Measurements from ENCODE around the gene SOAT2. TPM values are rescaled to one million over a fixed set of nuclear protein-coding genes. Genes with fewer than 3 reads are reported as not detected.

SOAT2 gene
- polyA plus RNA-seq, 1 donor = 126 TPM

- Histone ChIP-seq H3K4me1 (ENCODE audit: control insufficient read depth, insufficient read depth, low read length) (peaks cover 8% of the 10 kb centered on the region), H3K27ac (ENCODE audit: low read length) (no peak overlapping the region), H3K9me3 (ENCODE audit: control insufficient read depth, low read depth, low read length) (no peaks in the 10 kb centered on the region), H3K27me3 (ENCODE audit: control insufficient read depth, insufficient read depth, low read length) (no peaks in the 10 kb centered on the region), H3K36me3 (ENCODE audit: control insufficient read depth, insufficient read depth, low read length) (peaks cover 68% of the 10 kb centered on the region), H3K4me3 (ENCODE audit: low read length) (no peak overlapping the region)
- no CpG with 5 or more reads among the region's 6 CpGs for WGBS (ENCODE audit: insufficient coverage, low lambda C conversion rate)
- no peak for DNase-seq
Observed at GRCh38 chr12:53073881-53074280, 29.4 kb upstream of the SOAT2 start.

GRCh38 chr12:53074283-53074998 lies 28.8 kb upstream of the SOAT2 start:
- Histone ChIP-seq H3K4me3 (ENCODE audit: low read length) (no peak overlapping the region), H3K4me1 (ENCODE audit: control insufficient read depth, insufficient read depth, low read length) (peaks cover 8% of the 10 kb centered on the region), H3K27me3 (ENCODE audit: control insufficient read depth, insufficient read depth, low read length) (no peaks in the 10 kb centered on the region), H3K9me3 (ENCODE audit: control insufficient read depth, low read depth, low read length) (no peaks in the 10 kb centered on the region), H3K36me3 (ENCODE audit: control insufficient read depth, insufficient read depth, low read length) (peaks cover 64% of the 10 kb centered on the region), H3K27ac (ENCODE audit: low read length) (no peak overlapping the region)
- 100% methylated on average over 1 of the region's 11 CpGs for WGBS (ENCODE audit: insufficient coverage, low lambda C conversion rate)
- no peak for DNase-seq

GRCh38 chr12:53074999-53075370 lies 28.3 kb upstream of the SOAT2 start:
- Histone ChIP-seq H3K4me3 (ENCODE audit: low read length) (no peak overlapping the region), H3K36me3 (ENCODE audit: control insufficient read depth, insufficient read depth, low read length) (peaks cover 59% of the 10 kb centered on the region), H3K27ac (ENCODE audit: low read length) (no peak overlapping the region), H3K9me3 (ENCODE audit: control insufficient read depth, low read depth, low read length) (no peaks in the 10 kb centered on the region), H3K27me3 (ENCODE audit: control insufficient read depth, insufficient read depth, low read length) (no peaks in the 10 kb centered on the region), H3K4me1 (ENCODE audit: control insufficient read depth, insufficient read depth, low read length) (peaks cover 8% of the 10 kb centered on the region)
- no CpG with 5 or more reads among the region's 3 CpGs for WGBS (ENCODE audit: insufficient coverage, low lambda C conversion rate)
- no peak for DNase-seq

- Histone ChIP-seq H3K36me3 (ENCODE audit: control insufficient read depth, insufficient read depth, low read length) (peaks cover 44% of the 10 kb centered on the region), H3K4me3 (ENCODE audit: low read length) (no peak overlapping the region), H3K27ac (ENCODE audit: low read length) (no peak overlapping the region), H3K4me1 (ENCODE audit: control insufficient read depth, insufficient read depth, low read length) (peaks cover 6% of the 10 kb centered on the region), H3K27me3 (ENCODE audit: control insufficient read depth, insufficient read depth, low read length) (no peaks in the 10 kb centered on the region), H3K9me3 (ENCODE audit: control insufficient read depth, low read depth, low read length) (no peaks in the 10 kb centered on the region)
- no peak for DNase-seq
- no CpG with 5 or more reads among the region's 3 CpGs for WGBS (ENCODE audit: insufficient coverage, low lambda C conversion rate)
Observed at GRCh38 chr12:53076461-53076860, 26.8 kb upstream of the SOAT2 start.

- Histone ChIP-seq H3K9me3 (ENCODE audit: control insufficient read depth, low read depth, low read length) (no peaks in the 10 kb centered on the region), H3K36me3 (ENCODE audit: control insufficient read depth, insufficient read depth, low read length) (peaks cover 44% of the 10 kb centered on the region), H3K4me1 (ENCODE audit: control insufficient read depth, insufficient read depth, low read length) (peaks cover 3% of the 10 kb centered on the region), H3K27ac (ENCODE audit: low read length) (no peak overlapping the region), H3K4me3 (ENCODE audit: low read length) (no peak overlapping the region), H3K27me3 (ENCODE audit: control insufficient read depth, insufficient read depth, low read length) (no peaks in the 10 kb centered on the region)
- DNase-seq = no peak
- no CpG with 5 or more reads among the region's 8 CpGs for WGBS (ENCODE audit: insufficient coverage, low lambda C conversion rate)
Observed at GRCh38 chr12:53077030-53077429, 26.3 kb upstream of the SOAT2 start.

- no peak for DNase-seq
- no CpG with 5 or more reads among the region's 25 CpGs for WGBS (ENCODE audit: insufficient coverage, low lambda C conversion rate)
- Histone ChIP-seq H3K36me3 (ENCODE audit: control insufficient read depth, insufficient read depth, low read length) (peaks cover 33% of the 10 kb centered on the region), H3K27ac (ENCODE audit: low read length) (peak overlapping the region; percentile 88), H3K9me3 (ENCODE audit: control insufficient read depth, low read depth, low read length) (no peaks in the 10 kb centered on the region), H3K4me3 (ENCODE audit: low read length) (peak overlapping the region; percentile 78), H3K27me3 (ENCODE audit: control insufficient read depth, insufficient read depth, low read length) (no peaks in the 10 kb centered on the region), H3K4me1 (ENCODE audit: control insufficient read depth, insufficient read depth, low read length) (no peaks in the 10 kb centered on the region)
Observed at GRCh38 chr12:53078425-53079225, 24.7 kb upstream of the SOAT2 start.

- Histone ChIP-seq H3K4me3 (ENCODE audit: low read length) (peak within 1 kb of the TSS; percentile 78), H3K4me1 (ENCODE audit: control insufficient read depth, insufficient read depth, low read length) (no peaks in the 10 kb centered on the region), H3K27ac (ENCODE audit: low read length) (peak within 1 kb of the TSS; percentile 88), H3K27me3 (ENCODE audit: control insufficient read depth, insufficient read depth, low read length) (no peaks in the 10 kb centered on the region), H3K36me3 (ENCODE audit: control insufficient read depth, insufficient read depth, low read length) (peaks cover 26% of the 10 kb centered on the region), H3K9me3 (ENCODE audit: control insufficient read depth, low read depth, low read length) (no peaks in the 10 kb centered on the region)
- WGBS (ENCODE audit: insufficient coverage, low lambda C conversion rate) = no CpG with 5 or more reads among the region's 67 CpGs
- DNase-seq = peak; percentile 97 to 98
Observed at GRCh38 chr12:53079226-53080117, 23.8 kb upstream of the SOAT2 start, which contains the start of gene SPRYD3. TSS of gene SPRYD3 (minus strand) at chr12:53079390. CDS start at chr12:53079333, 57 bp downstream.

GRCh38 chr12:53082637-53083175 lies 20.6 kb upstream of the SOAT2 start:
- no peak for DNase-seq
- Histone ChIP-seq H3K27me3 (ENCODE audit: control insufficient read depth, insufficient read depth, low read length) (no peaks in the 10 kb centered on the region), H3K4me3 (ENCODE audit: low read length) (no peak overlapping the region), H3K9me3 (ENCODE audit: control insufficient read depth, low read depth, low read length) (no peaks in the 10 kb centered on the region), H3K4me1 (ENCODE audit: control insufficient read depth, insufficient read depth, low read length) (no peaks in the 10 kb centered on the region), H3K36me3 (ENCODE audit: control insufficient read depth, insufficient read depth, low read length) (no peaks in the 10 kb centered on the region), H3K27ac (ENCODE audit: low read length) (no peak overlapping the region)
- WGBS (ENCODE audit: insufficient coverage, low lambda C conversion rate) = 92% methylated on average over 1 of the region's 2 CpGs

- Histone ChIP-seq H3K4me1 (ENCODE audit: control insufficient read depth, insufficient read depth, low read length) (no peaks in the 10 kb centered on the region), H3K4me3 (ENCODE audit: low read length) (no peak overlapping the region), H3K36me3 (ENCODE audit: control insufficient read depth, insufficient read depth, low read length) (no peaks in the 10 kb centered on the region), H3K27ac (ENCODE audit: low read length) (no peak overlapping the region), H3K27me3 (ENCODE audit: control insufficient read depth, insufficient read depth, low read length) (no peaks in the 10 kb centered on the region), H3K9me3 (ENCODE audit: control insufficient read depth, low read depth, low read length) (no peaks in the 10 kb centered on the region)
- WGBS (ENCODE audit: insufficient coverage, low lambda C conversion rate) = no CpG with 5 or more reads among the region's 3 CpGs
- DNase-seq = no peak
Observed at GRCh38 chr12:53086361-53086760, 16.9 kb upstream of the SOAT2 start.

- no peaks in the 10 kb centered on the region for H3K9me3 ChIP-seq (ENCODE audit: control insufficient read depth, low read depth, low read length)
- WGBS (ENCODE audit: insufficient coverage, low lambda C conversion rate) = no CpG with 5 or more reads among the region's 6 CpGs
- H3K27ac ChIP-seq (ENCODE audit: low read length) = no peak overlapping the region
- H3K4me3 ChIP-seq (ENCODE audit: low read length) = no peak overlapping the region
- no peaks in the 10 kb centered on the region for H3K36me3 ChIP-seq (ENCODE audit: control insufficient read depth, insufficient read depth, low read length)
- H3K27me3 ChIP-seq (ENCODE audit: control insufficient read depth, insufficient read depth, low read length) = no peaks in the 10 kb centered on the region
- peaks cover 2% of the 10 kb centered on the region for H3K4me1 ChIP-seq (ENCODE audit: control insufficient read depth, insufficient read depth, low read length)
- no peak for DNase-seq
Observed at GRCh38 chr12:53090105-53090504, 13.2 kb upstream of the SOAT2 start.

All from large intestine (tissue), 3 donors.